HG03469 (cell line): ENCODE results near the gene TBX20.
"Not testable (repeated sequence)": the region's sequence is repeated elsewhere in the genome, so short reads cannot be mapped to it uniquely, and the experiment has no call there.

Experiments
- ATAC-seq: cut with Tn5 transposase; IDR thresholded peaks from one replicate; pipeline ENCODE4 v1.9.1; 2021; ENCODE audit warnings: mild to moderate bottlenecking, moderate library complexity, moderate number of reproducible peaks; ENCODE audit not compliant: unreplicated experiment

Gene TBX20

DNA sequence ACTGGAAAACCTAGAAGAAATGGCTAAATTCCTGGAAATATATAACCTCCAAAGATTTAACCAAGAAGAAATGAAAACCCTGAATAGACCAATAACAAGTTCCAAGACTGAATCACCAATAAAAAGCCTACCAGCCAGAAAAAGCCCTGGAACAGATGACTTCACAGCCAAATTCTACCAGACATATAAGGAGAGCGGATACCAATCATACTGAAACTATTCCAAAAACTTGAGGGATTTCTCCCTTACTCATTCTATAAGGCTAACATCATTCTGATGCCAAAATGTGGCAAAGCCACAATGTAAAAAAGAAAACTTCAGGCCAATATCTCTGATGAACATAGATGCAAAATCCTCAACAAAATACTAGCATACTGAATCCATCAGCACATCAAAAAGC is 86.7 kb downstream of the TBX20 start:
- ATAC-seq = not testable (repeated sequence)

DNA sequence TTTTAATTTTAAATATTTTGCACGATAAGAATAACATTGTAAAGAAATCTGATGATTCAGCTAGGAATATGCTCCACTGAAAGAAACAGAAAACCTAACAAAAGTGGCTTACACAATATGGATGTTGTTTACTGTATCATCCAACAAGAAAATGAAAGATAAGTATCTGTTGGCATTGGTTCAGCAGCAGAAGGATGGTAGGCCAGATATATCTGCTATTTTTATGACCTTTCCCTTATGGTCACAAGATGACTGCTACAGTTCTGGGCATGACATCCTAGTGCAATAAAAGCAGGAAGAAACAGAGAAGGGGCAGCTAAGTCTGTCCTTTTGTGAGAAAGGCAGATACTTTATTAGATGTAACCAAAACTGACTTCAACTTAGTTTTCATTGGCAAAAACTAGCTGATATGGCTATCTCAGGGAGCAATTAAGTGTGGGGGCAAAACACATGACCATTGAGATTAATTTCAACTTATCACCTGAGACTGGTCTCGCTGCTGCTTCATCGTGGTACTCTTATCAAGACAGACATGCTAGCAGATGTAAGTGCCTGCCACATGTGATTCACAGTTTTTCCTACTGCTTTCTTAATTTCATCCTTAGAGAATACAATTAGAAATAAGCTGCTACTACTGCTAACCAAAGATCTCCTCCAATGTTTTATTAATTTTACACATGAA is 92.7 kb downstream of the TBX20 start:
- ATAC-seq = not testable (repeated sequence)
